GM19328 (cell line): ENCODE measurements around the gene BCHE.

ENCODE experiments used
- ATAC-seq: cut with Tn5 transposase; IDR thresholded peaks from one replicate; pipeline ENCODE4 v1.9.1; 2021; ENCODE audit warnings: mild to moderate bottlenecking, moderate library complexity; ENCODE audit not compliant: unreplicated experiment

Gene BCHE

DNA sequence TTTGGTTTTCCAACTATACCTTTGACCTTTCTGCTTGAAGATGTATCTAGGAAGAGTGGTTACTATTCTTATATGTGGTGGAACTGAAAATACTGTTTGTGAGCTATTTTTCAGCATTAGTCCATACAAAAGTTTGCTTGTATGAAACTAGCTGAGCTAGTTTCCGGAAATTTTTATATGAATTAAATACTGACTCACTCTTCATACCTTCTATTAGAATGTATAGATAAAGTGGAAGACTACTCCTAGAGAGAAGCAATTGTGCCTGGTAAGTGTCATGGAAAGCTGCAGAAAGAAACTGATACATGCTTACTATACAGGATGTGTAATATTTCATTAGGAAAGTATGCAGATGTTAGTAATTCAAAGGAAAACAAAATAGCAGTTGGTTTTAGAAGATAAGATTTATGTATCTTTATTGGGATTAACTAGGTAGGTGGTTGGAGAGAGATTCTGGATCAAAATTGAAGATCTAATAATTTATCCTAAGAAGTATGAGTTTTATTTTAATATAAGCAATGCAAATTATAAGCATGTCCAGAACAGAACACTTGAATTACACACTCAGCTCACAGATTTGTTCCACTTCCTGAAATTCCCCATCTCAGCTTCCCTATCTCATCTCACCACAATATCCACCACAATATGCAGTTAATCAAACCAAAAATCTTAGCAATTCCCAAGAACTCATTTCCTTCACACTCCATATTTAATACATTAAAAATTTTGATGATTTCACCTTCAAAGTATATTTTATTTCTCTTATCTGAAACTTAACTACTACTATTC is 82.8 kb downstream of the BCHE start:
- no peak for ATAC-seq

DNA sequence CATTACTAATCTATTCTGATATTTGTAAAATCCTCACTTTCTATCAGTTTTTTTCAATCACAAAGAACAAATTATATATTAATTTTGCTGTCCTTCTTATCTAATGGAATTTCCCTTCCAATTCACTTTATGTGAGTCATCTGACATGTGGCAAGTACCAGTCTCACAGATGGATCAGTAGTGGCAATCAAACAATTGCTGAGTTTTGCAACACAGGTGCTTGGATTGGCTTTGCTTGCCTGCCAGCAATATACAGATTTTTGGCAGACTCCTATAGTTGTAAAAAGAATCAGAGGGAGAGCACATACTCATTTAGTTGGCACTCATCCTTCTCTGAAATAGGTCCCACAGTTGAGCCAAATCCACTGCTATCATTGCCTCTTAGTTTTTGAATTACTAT is 83.7 kb downstream of the BCHE start:
- no peak for ATAC-seq

DNA sequence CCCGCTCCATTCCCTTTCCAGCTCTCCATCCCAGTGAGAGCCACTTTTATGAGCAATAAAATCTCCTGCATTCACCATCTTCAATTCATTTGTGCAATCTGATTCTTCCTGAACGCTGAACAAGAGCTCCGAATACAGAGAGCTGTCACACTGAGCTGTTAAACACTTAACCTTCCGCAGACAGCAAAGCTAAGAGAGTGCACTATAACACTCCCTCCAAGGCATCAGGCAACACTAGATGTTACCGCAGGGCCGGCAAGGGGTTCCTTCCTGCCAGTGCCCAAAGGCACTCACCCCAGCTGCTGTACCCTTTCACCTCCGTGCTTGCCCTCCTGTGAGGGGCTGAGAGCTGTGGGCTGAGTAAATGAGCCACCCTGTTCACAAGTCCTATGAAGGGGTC is 85.6 kb downstream of the BCHE start:
- no peak for ATAC-seq

DNA sequence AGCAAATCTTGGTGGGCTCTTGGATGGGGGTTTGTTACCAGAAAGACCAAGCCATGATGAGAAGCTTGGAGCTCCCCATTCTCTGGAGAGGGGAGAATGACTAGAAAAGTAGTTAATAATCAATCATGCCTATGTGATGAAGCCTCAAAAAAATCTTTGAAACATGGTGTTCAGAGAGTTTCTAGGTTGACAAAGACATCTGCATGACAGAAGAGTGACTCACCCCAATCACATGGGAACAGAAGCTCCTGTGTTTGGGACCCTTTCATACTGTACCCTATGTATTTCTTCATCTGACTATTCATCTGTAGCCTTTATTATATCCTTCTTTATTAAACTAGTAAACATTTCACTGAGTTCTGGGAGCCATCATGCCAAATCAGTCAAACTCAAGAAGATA is 87.4 kb downstream of the BCHE start:
- no peak for ATAC-seq

DNA sequence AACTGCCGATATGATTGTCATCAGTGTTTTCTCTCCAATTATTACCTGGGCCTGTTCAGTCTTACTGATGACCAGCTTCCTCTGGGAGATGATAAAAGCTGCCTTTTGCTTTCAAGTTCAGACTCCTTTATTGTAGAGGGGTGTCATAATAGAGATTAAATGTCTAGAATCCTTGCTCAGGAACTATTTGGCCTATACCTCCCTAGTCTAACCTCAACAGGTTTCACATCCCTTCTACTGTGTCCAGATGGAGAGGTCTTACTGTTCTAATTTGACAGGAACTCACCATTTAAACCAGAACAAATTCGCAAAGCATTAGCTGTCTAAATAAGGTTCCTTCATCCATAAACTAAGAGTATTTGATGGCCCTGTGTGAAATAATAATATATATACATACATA is 88.0 kb downstream of the BCHE start:
- no peak for ATAC-seq

DNA sequence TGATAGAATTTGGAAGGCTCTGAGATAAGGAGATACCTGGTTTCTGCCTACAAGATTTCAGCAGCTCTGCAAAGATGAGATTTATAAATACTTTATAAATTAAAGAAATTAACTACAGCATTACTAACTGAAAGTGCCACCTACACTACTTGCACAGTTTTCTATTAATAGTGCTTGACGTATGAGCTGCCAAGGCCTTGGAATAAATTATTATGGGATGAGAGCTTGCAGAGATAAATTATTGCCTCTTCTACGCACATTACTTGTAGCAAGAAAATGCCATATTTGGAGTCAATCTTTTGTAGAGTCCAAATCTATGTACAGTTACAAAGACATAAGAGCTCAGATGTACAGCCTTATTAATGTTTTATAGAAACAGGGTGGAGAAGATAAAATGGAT is 89.1 kb downstream of the BCHE start:
- no peak for ATAC-seq

DNA sequence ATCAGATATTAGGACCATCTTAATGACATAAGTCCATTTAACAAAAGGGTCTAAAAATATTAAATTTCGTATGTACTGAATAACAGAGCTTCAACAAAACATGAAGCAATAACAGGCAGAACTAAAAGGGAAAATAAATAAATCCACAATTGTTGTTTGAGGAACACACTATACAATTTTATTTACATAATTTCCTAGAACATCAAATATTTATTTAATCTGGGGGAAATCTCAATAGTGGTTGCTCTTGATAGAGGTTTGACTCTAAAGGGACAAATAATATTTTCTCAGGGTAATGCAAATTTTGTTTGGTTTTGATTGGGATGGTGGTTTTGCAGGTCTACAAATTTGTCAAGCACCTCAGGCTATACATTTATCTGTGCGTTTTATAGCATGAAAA is 90.3 kb downstream of the BCHE start:
- no peak for ATAC-seq

DNA sequence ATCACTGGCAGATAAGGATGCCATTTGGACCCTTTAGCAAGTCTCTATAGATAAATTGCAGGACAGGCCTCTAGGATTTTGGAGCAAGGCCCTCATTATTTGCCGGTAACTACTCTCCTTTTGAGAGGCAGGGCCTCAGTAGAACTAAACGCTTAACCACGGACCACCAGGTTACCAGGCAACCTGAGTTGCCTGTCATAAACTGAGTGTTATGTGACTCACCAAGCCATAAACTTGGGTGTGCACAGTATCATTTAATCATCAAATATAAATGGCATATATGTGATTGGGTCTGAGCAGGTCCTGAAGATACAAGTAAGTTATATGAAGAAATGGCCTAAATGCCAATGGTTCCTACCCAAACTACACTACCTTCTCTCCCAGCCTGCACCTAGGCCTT is 93.2 kb downstream of the BCHE start:
- ATAC-seq = no peak

DNA sequence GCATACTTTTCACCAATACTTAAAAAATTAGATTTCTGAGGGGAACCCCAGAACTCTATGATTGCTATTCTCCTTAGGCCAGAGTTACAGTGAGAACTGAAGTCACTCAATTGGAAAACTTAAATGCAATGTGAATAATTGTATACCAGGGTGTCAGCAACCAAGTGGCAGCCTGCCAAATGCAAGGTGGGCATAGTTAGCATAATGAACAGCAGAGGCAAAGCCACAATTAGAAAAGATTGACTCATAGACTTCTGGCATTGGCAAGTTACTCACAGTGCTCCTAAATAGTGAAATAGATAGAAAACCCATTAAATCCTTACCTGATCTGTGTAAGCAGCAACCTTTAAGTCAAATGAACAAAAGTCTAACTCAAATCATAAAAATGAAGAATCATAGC is 94.9 kb downstream of the BCHE start:
- no peak for ATAC-seq

DNA sequence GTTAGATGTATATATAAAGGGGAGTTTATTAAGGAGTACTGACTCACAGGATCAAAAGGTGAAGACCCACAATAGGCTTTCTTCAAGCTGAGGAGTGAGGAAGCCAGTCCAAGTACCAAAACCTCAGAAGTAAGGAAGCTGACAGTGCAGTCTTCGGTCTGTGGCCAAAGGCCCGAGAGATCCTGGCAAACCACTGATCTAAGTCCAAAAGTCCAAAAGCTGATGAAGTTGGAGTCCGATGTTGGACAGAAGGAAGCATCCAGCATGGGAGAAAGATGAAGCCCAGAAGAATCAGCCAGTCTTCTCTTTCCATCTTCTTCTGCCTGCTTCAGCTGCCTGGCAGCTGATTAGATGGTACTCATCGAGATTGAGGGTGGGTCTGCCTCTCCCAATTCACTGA is 107.5 kb downstream of the BCHE start:
- no peak for ATAC-seq

DNA sequence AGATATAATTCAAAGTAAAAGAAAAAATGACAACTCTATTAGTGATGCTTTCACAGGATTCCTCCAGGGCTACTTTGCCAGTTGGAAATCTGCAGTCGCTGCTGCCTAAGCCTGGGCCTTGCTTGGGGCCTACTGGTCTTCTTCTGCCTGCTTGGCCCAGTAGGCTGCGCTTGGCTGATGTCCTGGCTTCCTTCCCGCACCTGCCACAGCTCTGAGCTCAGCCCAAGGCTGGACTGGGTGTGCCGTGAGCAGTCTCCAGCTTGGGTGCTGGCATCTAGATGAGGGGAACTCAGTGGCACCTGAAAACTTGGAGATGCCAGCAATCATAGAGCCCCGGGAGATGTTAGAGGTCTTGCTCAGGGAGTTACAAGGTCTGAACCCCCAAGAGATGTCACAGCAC is 108.3 kb downstream of the BCHE start:
- no peak for ATAC-seq

DNA sequence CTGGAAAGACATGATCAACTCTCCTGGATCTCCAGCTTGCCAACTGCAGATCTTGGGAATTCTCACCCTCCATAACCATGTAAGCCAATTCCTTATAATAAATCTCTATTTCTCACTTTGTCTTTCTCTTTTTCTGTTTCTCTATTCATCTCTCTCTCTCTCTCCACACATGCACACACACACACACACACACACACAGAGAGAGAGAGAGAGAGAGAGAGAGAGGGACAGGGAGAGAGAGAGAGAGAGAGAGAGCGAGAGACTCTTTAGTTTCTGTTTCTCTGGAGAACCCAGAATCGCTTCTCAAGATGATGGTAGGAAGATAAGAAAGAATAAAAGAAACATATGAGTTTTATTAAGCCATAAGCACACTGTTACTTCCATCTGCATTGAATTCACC is 111.9 kb downstream of the BCHE start:
- ATAC-seq = no peak
